Activated T-cell treated with anti-CD3 and anti-CD28 coated beads for 1 hour (primary cell): ENCODE measurements around the gene GRIN2B.

ENCODE experiments used
- DNase-seq: peaks from one replicate; pipeline ENCODE4 v3.0.0-alpha.2; 2020; ENCODE audit warnings: low read depth

GRIN2B gene

GRCh38 chr12:13956060-13956590, 25.3 kb downstream of the GRIN2B start:
- DNase-seq: no peak

GRCh38 chr12:13952096-13952495, 29.3 kb downstream of the GRIN2B start:
- DNase-seq: no peak

- DNase-seq: no peak
These were observed 30.9 kb downstream of the GRIN2B start for GRCh38 chr12:13950502-13950901.

GRCh38 chr12:13948621-13949020, 32.8 kb downstream of the GRIN2B start:
- DNase-seq: no peak

GRCh38 chr12:13947276-13947946, 34.0 kb downstream of the GRIN2B start:
- DNase-seq: no peak

- DNase-seq: no peak
These were observed 35.8 kb downstream of the GRIN2B start for GRCh38 chr12:13945641-13946040.

- no peak for DNase-seq
These were observed 36.2 kb downstream of the GRIN2B start for GRCh38 chr12:13945236-13945635.

GRCh38 chr12:13942826-13943225, 38.6 kb downstream of the GRIN2B start:
- DNase-seq: no peak

GRCh38 chr12:13941258-13942249, 39.8 kb downstream of the GRIN2B start:
- DNase-seq: no peak

- DNase-seq: no peak
These were observed 41.0 kb downstream of the GRIN2B start for GRCh38 chr12:13940335-13940865.

- no peak for DNase-seq
These were observed 43.7 kb downstream of the GRIN2B start for GRCh38 chr12:13937735-13938134.

- no peak for DNase-seq
These were observed 46.2 kb downstream of the GRIN2B start for GRCh38 chr12:13935169-13935568.
